ENCODE measurements around the gene RPS6KL1.

RPS6KL1 gene

DNA sequence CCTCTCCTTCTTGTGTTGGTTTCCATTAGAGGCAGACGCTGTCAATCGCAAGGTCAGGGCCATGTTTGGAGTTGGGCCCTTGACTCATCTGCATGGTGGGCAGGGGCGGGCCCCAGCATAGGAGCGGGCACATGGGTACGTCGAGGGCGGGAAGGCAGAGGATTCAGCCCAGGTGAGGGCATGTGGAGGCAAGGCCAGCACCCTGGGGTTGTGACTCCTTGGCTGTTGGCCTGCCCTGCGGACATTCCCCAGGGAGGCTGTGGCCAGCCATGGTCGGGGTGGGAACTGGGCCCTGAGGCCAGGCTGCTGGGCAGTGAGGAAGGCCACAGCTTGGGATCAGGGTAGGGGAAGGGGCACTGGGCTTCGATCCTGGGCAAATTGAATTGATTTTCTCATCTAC is 10.3 kb downstream of the RPS6KL1 start:
- no peak overlapping the region for H3K9ac ChIP-seq (ENCODE audit: low read length)
- no peak overlapping the region for H3K27ac ChIP-seq (ENCODE audit: low read depth, low read length)
- no peaks in the 10 kb centered on the region for H3K27me3 ChIP-seq (ENCODE audit: control insufficient read depth, insufficient read depth, low read length)
- no peaks in the 10 kb centered on the region for H3K36me3 ChIP-seq (ENCODE audit: control insufficient read depth, insufficient read depth, low read length)
- no peaks in the 10 kb centered on the region for H3K4me1 ChIP-seq (ENCODE audit: control insufficient read depth, insufficient read depth, low read length)
- no peak overlapping the region for H3K4me3 ChIP-seq (ENCODE audit: low read length)

DNA sequence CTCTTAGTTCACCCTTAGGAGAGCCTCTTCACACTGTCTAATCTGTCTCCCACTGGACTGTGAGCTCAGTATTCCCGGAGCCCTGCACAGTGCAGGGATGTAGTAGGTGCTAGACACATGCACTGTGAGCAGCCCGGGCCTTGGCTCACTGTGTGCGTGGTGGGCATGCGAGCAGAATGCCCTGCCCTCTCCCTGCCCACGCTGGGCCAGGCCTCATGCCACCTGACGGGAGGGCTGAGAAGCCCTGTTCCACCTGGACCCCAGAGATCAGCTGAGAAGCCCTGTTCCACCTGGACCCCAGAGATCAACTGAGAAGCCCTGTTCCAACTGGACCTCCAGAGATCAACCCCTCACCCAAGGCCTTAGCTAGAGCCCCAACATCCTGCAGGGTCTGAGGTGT is 10.9 kb downstream of the RPS6KL1 start:
- Histone ChIP-seq H3K4me1 (ENCODE audit: control insufficient read depth, insufficient read depth, low read length) (no peaks in the 10 kb centered on the region), H3K27me3 (ENCODE audit: control insufficient read depth, insufficient read depth, low read length) (no peaks in the 10 kb centered on the region), H3K36me3 (ENCODE audit: control insufficient read depth, insufficient read depth, low read length) (no peaks in the 10 kb centered on the region), H3K9ac (ENCODE audit: low read length) (no peak overlapping the region), H3K4me3 (ENCODE audit: low read length) (no peak overlapping the region), H3K27ac (ENCODE audit: low read depth, low read length) (no peak overlapping the region)

DNA sequence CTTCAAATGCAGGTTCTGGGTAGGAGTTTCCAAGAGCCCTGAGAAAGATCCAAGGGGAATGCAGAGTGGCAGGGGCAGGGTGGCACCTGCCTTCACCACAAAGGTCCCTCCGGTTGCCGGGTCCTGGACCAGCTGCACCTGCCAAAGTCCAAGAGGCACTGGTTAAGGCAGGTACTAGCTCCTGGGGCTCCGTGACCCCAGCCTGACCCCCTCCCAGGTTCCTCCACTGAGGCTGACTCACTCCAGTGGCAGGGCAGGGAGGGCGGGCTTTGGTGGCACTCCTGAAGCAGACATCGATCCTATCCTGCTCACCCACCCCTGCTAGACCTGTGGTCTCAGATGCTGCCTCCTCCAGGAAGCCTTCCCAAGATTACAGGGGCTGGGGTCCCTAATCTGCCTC is 11.4 kb downstream of the RPS6KL1 start:
- Histone ChIP-seq H3K36me3 (ENCODE audit: control insufficient read depth, insufficient read depth, low read length) (no peaks in the 10 kb centered on the region), H3K4me1 (ENCODE audit: control insufficient read depth, insufficient read depth, low read length) (no peaks in the 10 kb centered on the region), H3K9ac (ENCODE audit: low read length) (no peak overlapping the region), H3K27me3 (ENCODE audit: control insufficient read depth, insufficient read depth, low read length) (no peaks in the 10 kb centered on the region), H3K4me3 (ENCODE audit: low read length) (no peak overlapping the region), H3K27ac (ENCODE audit: low read depth, low read length) (no peak overlapping the region)

- no peak overlapping the region for H3K27ac ChIP-seq (ENCODE audit: low read depth, low read length)
- no peaks in the 10 kb centered on the region for H3K27me3 ChIP-seq (ENCODE audit: control insufficient read depth, insufficient read depth, low read length)
- H3K36me3 ChIP-seq (ENCODE audit: control insufficient read depth, insufficient read depth, low read length): no peaks in the 10 kb centered on the region
- H3K4me3 ChIP-seq (ENCODE audit: low read length): no peak overlapping the region
- H3K9ac ChIP-seq (ENCODE audit: low read length): no peak overlapping the region
- H3K4me1 ChIP-seq (ENCODE audit: control insufficient read depth, insufficient read depth, low read length): no peaks in the 10 kb centered on the region
Observed at GRCh38 chr14:74911221-74911620, 11.8 kb downstream of the RPS6KL1 start.

DNA sequence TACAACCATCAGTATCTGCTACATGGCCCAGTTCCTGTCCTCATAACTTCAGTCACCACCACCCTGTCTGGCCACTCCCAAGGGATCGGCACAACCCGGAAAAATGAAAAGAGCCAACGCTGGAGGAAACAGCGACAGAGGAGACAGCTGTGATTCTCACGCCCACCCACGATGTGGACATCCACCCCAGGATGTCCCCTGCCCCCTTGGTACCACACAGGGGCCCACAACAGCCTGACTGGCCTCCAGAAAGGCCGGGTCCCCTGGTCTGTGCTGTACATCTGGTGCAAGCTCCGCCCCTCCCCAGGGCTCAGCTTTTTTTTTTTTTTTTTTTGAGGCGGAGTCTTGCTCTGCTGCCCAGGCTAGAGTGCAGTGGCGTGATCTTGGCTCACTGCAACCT is 12.5 kb downstream of the RPS6KL1 start:
- peak overlapping the region; percentile 50 for H3K4me3 ChIP-seq (ENCODE audit: low read length)
- no peaks in the 10 kb centered on the region for H3K36me3 ChIP-seq (ENCODE audit: control insufficient read depth, insufficient read depth, low read length)
- H3K27me3 ChIP-seq (ENCODE audit: control insufficient read depth, insufficient read depth, low read length): no peaks in the 10 kb centered on the region
- H3K27ac ChIP-seq (ENCODE audit: low read depth, low read length): no peak overlapping the region
- H3K4me1 ChIP-seq (ENCODE audit: control insufficient read depth, insufficient read depth, low read length): no peaks in the 10 kb centered on the region
- no peak overlapping the region for H3K9ac ChIP-seq (ENCODE audit: low read length)

DNA sequence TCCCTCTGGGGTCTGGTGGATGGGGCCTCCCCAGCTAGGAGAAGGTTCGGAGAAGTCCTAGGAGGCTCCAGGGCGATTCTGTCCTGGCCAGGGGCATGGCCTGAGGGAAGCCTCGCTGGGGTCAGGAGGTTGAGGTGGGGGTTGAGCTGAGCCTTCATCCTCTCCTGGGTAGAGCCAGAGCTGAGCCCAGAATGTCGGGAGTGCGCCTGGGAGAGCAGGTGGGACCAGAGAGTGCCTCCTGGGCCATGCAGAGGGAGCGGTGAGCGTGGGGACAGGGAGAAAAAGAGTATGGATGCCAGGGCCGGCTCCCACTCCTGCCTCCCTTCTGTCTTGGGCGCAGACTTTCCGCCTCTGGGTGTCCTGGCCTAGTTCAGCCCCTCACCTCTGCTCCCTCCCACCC is 13.1 kb downstream of the RPS6KL1 start:
- Histone ChIP-seq H3K36me3 (ENCODE audit: control insufficient read depth, insufficient read depth, low read length) (no peaks in the 10 kb centered on the region), H3K4me3 (ENCODE audit: low read length) (no peak overlapping the region), H3K9ac (ENCODE audit: low read length) (no peak overlapping the region), H3K27me3 (ENCODE audit: control insufficient read depth, insufficient read depth, low read length) (no peaks in the 10 kb centered on the region), H3K4me1 (ENCODE audit: control insufficient read depth, insufficient read depth, low read length) (no peaks in the 10 kb centered on the region), H3K27ac (ENCODE audit: low read depth, low read length) (no peak overlapping the region)

DNA sequence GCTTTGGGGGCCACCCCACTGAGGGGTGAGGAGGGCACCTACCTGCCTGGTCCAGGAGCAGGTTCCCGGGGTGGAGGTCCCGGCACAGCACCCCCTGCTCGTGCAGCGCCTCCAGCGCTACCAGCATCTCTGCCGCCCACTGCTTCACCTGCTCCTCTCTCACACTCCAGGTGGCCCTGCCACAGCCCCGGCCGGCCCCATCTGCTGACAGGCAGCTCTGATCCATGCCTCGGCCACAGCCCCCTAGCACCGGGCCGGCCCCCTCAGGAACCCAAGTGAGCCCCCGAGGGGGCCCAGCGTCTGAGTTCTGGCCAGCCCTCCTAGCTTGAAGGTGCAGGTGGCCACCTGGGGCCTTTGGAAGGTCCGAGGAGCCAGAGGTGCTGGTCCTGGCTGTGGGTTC is 13.6 kb downstream of the RPS6KL1 start:
- no peak overlapping the region for H3K27ac ChIP-seq (ENCODE audit: low read depth, low read length)
- H3K4me3 ChIP-seq (ENCODE audit: low read length): no peak overlapping the region
- no peaks in the 10 kb centered on the region for H3K36me3 ChIP-seq (ENCODE audit: control insufficient read depth, insufficient read depth, low read length)
- H3K27me3 ChIP-seq (ENCODE audit: control insufficient read depth, insufficient read depth, low read length): no peaks in the 10 kb centered on the region
- no peak overlapping the region for H3K9ac ChIP-seq (ENCODE audit: low read length)
- H3K4me1 ChIP-seq (ENCODE audit: control insufficient read depth, insufficient read depth, low read length): no peaks in the 10 kb centered on the region

GRCh38 chr14:74908861-74909341 is 14.2 kb downstream of the RPS6KL1 start:
- Histone ChIP-seq H3K27me3 (ENCODE audit: control insufficient read depth, insufficient read depth, low read length) (no peaks in the 10 kb centered on the region), H3K9ac (ENCODE audit: low read length) (no peak overlapping the region), H3K27ac (ENCODE audit: low read depth, low read length) (no peak overlapping the region), H3K4me1 (ENCODE audit: control insufficient read depth, insufficient read depth, low read length) (no peaks in the 10 kb centered on the region), H3K4me3 (ENCODE audit: low read length) (no peak overlapping the region), H3K36me3 (ENCODE audit: control insufficient read depth, insufficient read depth, low read length) (no peaks in the 10 kb centered on the region)

GRCh38 chr14:74907744-74908143 is 15.3 kb downstream of the RPS6KL1 start:
- Histone ChIP-seq H3K36me3 (ENCODE audit: control insufficient read depth, insufficient read depth, low read length) (peaks cover 6% of the 10 kb centered on the region), H3K27me3 (ENCODE audit: control insufficient read depth, insufficient read depth, low read length) (no peaks in the 10 kb centered on the region), H3K4me3 (ENCODE audit: low read length) (no peak overlapping the region), H3K9ac (ENCODE audit: low read length) (no peak overlapping the region), H3K27ac (ENCODE audit: low read depth, low read length) (no peak overlapping the region), H3K4me1 (ENCODE audit: control insufficient read depth, insufficient read depth, low read length) (no peaks in the 10 kb centered on the region)

GRCh38 chr14:74906925-74907521 is 16.0 kb downstream of the RPS6KL1 start:
- Histone ChIP-seq H3K27ac (ENCODE audit: low read depth, low read length) (no peak overlapping the region), H3K36me3 (ENCODE audit: control insufficient read depth, insufficient read depth, low read length) (peaks cover 9% of the 10 kb centered on the region), H3K4me1 (ENCODE audit: control insufficient read depth, insufficient read depth, low read length) (no peaks in the 10 kb centered on the region), H3K9ac (ENCODE audit: low read length) (no peak overlapping the region), H3K4me3 (ENCODE audit: low read length) (no peak overlapping the region), H3K27me3 (ENCODE audit: control insufficient read depth, insufficient read depth, low read length) (no peaks in the 10 kb centered on the region)

DNA sequence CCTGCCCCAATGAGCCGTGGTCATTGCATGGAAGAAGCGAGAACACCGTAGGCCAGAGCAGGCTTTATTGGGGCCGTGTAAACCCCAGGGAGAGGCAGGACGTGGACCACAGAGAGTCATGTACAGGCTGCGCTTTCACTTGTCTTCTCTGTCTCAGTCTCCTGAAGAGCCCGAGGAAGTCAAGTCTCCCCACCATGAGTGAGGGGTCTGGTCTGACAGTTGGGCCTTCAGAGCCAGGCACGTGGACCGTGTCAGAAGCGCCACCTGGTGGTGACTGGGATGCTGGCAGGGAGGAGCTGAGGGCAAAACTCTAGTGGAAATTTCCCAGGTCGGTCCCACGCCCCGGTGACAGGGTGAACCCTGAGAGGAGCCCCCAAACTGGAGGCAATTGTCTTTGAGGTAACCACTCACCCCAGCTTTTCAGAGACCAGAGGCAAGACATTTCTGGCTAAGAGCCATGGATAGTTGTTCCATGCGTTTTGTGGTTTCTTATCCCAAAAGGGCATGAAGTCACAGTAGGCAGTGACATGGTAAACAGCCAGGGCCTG is 17.4 kb downstream of the RPS6KL1 start:
- H3K36me3 ChIP-seq (ENCODE audit: control insufficient read depth, insufficient read depth, low read length): peaks cover 21% of the 10 kb centered on the region
- peak overlapping the region; percentile 48 for H3K27ac ChIP-seq (ENCODE audit: low read depth, low read length)

DNA sequence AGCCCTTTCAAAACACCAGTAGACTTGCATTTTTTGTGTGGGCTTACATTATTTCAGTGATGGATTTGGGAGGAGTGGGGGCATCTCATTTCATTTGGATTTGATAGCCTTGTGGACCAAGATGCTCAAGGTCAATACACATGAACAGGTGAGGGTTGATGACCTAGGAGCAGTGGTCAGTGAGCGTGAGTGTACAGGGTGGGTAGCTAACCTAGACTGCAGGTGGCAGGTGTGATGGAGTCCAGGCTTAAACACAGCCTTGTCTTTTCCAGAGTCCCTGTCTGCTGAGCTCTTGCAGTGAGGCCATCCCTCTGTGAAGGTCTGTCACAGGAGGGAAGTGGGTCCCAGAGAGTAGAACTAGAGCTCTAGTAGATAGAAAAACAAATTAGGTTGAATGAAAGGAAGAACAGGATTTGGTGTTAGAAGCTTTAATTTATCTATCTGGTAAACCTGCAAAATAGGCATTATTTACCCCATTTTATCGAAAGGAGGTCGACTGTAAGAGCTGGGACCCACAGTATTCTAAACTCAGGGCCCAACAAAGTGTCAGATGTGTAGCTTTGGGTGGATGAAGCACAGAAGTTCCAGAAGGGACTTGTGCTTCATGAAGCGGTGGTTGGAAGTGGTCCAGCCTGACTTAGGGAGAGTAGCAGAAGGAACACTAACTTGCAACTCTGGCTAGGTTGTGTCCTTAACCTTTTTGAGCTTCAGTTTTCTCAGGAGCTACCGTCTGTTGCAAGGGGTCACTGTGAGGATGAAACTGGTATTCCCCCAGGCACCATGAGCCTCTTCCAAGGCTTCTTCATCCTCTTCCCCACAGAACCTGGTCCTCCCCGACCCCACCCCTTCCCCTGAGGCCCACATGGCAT is 18.2 kb downstream of the RPS6KL1 start:
- Histone ChIP-seq H3K4me3 (ENCODE audit: low read length) (no peak overlapping the region), H3K27me3 (ENCODE audit: control insufficient read depth, insufficient read depth, low read length) (no peaks in the 10 kb centered on the region), H3K27ac (ENCODE audit: low read depth, low read length) (no peak overlapping the region), H3K4me1 (ENCODE audit: control insufficient read depth, insufficient read depth, low read length) (no peaks in the 10 kb centered on the region), H3K36me3 (ENCODE audit: control insufficient read depth, insufficient read depth, low read length) (peaks cover 29% of the 10 kb centered on the region), H3K9ac (ENCODE audit: low read length) (no peak overlapping the region)

More for the DNA sequence above, 17.4 kb downstream of the RPS6KL1 start:
- Histone ChIP-seq H3K4me1 (ENCODE audit: control insufficient read depth, insufficient read depth, low read length) (no peaks in the 10 kb centered on the region), H3K9ac (ENCODE audit: low read length) (no peak overlapping the region), H3K4me3 (ENCODE audit: low read length) (no peak overlapping the region), H3K27me3 (ENCODE audit: control insufficient read depth, insufficient read depth, low read length) (no peaks in the 10 kb centered on the region)
